EL (cell line): ENCODE measurements around the gene PLEKHM3.

Source experiments
- DNase-seq: peaks from one replicate; pipeline ENCODE4 v3.0.0-alpha.2; 2016

Gene PLEKHM3, protein sequence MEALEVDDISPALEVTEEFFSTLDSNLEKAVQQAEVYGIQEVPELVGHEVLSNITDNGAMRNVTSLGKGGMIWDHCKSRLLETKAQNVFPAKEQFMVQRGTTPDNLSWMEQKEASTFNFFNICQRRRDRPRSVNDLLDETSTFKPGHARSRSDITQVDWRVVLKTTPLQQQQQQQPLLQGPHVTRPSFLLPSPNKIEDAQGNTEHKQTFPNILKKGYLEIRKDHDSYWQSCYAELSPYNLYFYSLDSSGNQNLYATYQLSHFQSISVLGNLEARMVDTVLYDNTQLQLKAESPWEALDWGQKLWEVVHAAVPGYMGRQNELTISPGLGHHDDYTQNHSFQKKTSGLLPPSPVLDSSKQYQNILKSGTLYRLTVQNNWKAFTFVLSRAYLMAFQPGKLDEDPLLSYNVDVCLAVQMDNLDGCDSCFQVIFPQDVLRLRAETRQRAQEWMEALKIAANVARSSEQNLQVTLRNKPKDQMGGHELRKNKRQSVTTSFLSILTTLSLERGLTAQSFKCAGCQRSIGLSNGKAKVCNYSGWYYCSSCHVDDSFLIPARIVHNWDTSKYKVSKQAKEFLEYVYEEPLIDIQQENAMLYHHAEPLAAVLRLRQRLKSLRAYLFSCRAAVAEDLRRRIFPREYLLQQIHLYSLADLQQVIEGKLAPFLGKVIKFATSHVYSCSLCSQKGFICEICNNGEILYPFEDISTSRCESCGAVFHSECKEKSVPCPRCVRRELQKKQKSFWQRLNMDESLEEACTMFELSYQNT

DNA sequence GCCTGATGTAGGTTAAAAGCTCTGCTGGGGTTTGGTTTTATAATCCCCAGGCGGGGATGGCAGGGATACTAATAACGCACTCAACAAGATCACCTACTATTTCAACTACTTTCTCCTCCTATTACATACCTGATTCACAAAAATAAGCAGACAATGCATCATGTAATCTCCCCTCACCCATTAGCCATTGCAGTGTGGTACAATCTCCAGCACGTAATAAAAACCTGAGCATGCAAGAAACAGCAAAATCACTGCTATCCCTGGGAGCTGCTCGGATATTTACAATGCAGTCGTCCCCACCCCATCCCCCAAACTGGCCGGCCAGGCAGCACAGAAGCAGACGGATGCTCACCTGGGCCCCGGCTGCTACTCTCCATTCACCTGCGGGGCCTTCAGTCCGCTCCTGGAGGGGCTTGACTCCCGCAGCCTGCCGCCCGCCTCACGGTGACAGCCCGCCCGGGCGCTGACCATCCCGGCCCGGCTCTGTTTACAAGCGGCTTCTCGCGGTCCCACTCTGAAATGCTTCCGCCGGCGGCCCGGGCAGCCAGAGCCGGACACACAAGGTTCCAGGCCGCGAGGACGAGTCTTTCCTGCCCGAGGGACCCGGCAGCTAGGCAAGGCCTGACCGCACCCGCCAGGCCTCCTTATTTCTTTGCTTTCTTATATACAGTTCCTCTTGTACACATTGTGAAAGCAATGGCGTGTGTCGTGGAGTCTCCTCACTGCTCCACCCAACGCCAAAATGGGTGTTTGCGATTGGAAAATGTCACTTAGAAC, at the start of gene PLEKHM3:
Gene PLEKHM3, minus strand, starts transcription at position 491 of the 777 bp plus-strand sequence. CDS start 23,888 bp downstream, outside the sequence.
- DNase-seq: peak; percentile 82

DNA sequence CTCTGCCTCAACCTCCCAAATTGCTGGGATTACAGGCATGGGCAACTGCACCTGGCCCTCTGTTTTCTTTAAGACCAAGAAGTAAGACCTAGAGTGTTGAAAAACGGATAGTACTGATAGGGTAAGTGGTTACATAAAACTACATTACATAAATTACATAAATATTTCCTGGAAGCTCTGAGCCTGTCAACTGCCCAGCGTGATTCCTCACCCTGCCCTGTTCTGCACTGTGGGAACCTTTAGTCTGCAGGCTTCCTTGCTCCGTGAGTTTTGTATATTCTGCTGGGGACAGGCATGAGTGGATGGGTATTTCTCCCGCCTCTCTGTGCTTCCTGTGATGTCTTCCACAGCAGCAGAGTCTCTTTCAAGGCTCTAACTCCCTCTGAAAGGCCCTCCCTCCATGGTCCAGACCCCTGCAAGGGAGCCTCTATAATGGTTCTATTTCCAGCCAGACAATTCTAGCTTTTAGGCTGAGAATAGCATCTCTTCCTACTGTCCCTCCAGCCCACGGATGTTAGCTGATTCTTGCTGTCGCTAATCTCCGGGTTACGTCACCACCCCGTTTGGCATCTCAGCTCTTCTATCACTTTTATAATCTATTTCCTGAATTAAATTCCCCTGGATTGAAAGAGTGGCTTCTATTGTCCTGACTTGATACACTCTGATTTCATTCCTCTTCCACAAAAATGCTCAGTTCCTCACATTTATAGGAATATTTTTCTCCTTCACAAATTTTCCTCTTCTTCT, 49.5 kb upstream of the PLEKHM3 start:
- no peak for DNase-seq

DNA sequence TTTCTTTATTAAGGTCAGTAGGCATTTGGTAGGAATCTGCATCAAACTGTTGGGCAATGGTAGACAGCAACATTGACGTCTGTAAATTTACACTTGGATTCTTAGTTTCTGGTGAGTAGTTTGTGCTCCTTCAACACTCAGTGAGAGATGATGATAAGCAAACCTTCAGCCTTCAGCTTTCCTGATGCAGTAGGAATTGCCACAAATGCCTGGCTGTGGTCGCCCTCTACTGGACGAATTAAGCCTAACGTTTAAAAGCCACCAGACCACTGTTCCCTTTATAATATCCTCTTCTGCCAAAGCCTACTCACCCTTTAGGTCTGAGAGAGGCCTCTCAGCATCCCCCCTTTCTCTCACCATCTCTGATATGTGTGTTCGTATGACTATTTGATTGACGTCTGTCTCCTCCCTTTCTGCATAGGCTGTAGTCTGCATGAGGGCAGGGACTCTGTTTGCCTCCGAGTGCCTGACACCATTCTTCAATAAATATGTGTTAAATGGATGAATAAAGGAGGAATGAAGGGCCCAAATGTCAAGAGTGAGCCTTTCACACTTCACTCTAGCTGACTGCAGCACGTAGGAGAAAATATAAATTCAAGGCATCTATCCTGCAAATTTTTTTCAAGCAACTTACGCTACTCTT, 47.0 kb upstream of the PLEKHM3 start:
- DNase-seq: peak; percentile 57

DNA sequence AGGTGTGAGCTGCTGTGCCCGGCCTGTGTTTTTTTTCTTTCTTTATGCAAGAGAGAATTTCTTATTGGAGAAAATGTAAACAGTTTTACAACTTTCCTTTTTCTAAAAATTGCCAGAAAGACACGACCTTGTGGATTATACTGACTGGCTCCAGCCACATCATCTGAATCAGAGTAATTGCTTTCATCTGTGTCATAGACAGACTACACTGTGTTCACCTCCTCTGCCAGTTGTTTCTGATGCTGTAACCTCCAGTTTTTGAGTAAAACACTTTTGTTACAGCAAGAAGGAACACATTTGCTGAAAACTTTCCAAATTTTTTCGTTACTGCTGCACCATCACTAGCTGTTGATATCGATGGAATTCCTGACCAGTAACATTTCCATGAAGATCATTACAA, 43.9 kb upstream of the PLEKHM3 start:
- no peak for DNase-seq

DNA sequence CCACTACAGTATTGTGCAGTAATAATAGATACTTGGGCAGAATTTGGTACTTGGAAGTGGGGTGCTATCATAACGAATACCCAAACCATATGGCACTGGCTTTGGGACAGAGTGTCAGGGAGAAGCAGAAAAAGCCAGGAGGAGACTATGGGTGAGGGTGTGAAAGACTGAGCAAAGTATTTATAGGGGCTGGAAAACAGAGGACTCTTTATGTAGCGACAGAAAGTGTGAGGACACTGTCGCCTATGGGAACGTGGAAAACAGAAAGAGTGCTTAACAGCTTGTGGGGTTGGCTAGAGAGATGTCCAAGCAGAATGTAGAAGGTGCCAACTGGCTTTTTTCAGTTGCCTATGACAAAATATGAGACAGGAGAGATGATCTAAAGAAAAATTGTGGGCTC, 40.7 kb upstream of the PLEKHM3 start:
- DNase-seq: no peak

DNA sequence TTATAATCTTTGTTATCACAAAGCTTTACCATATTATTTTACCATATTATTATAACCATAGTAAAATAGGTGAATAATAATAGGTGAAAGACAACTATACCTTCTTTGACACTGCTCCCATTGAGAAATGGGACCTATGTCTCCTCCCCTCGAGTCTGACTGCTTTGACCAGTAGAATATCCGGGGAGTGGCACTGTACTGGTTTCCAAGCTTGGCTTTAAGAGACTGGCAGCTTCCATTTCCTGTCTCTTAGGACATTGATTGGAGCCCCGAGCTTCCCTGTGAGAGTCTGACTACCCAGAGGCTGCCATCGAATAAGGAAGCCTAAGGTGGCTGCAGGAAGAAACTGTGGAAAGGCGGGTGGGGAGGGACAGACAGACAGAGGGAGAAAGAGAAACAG, 40.1 kb upstream of the PLEKHM3 start:
- DNase-seq: no peak

DNA sequence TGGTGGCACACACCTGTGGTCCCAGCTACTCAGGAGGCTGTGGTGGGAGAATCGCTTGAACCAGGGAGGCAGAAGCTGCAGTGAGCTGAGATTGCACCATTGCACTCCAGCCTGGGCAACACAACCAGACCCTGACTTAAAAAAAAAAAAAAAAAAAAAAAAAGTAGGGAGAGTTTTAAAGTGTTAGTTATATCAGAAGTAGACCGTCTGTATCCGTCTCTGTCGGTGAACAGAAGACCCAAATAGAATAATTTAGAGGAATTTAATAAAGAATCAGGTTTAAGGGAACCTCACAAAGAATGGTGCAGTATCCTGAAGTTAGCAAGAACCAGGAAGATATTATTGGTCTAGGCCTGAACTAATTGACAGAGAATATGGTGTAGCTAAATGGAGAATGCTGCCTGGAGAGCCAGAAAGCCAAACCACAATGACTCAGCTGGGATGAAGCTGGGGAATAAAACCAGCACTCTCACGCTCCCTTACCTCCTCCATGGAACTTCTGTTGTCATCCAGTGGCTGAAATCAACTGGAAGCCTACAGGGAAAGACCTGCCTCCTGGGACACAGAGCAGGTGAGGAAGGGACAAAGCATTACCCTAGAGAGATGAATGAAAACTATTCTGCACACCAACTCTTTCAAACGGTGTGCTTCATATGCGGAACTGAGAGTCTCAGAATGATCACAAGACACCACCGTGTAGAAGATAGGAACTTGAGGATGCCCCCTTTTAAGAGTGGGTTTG, 39.1 kb upstream of the PLEKHM3 start:
- DNase-seq: peak; percentile 91

DNA sequence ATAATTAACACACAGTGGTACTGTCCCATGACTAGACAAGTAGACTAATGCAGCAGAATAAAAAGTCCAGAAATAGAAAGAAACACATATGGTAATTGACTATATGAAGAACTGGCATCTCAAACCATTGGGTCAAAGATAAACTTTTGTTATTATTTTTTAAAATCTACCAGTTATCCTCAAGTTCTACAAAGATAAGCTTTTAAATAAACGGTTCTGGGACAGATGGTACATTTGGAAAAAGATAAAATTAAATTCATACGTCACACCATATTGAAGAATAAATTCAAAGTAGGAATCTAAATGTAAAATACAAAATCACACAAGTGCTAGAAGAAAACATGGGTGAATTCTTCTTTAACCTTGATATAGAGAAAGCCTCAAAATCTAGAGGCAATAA, 37.6 kb upstream of the PLEKHM3 start:
- DNase-seq: no peak

DNA sequence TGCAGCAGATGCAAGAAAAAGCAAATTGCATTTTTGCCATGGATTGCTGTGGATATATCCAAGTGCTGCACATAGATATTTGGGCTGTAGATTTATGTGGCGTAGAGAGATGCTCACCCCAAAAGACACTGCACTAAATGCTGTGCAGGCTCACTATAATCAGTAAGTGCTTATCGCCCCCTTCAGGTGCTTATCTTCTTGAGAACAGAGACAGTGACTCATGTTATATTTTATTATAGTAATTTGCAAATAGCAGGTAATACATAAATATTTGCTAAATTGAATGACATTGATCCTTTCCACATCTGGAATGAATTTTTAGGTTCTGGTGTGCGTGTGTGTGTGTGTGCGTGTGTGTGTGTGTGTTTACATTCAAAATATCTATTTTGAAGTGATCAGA, 36.8 kb upstream of the PLEKHM3 start:
- peak; percentile 38 for DNase-seq

DNA sequence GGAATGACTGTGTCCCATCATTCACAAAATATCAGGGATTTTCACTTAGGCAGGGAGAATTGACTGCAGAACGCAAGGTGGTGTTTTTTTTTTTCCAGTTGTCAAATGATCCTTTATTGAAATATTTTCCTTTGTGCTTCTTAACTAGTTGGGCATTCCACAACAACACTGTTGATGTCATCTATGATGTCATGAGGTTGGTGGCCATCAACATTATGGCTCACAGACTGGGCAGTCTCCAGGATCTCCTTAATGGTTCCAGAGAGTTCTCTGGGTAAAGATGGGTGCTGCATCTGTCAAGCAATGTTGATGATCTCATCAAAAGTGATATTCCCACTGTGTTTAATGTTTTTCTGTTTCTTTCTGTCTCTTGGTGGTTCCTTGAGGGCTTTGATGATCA, 31.8 kb upstream of the PLEKHM3 start:
- no peak for DNase-seq

DNA sequence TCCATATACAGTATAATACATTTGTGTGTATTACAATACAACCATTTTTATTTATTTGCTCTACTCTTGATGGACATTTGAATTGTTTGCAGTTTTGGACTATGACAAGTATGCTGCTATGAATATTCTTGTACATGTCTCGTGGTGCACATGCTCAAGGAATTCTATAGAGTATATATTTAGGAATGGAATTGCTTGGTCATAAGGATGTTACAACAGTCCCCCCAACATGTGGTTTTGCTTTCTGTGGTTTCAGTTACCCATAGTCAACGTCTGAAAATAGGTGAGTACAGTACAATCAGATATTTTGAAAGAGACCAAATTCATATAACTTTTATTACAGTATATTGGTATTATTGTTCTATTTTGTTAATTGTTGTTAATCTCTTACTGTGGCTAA, 24.1 kb upstream of the PLEKHM3 start:
- DNase-seq: no peak

DNA sequence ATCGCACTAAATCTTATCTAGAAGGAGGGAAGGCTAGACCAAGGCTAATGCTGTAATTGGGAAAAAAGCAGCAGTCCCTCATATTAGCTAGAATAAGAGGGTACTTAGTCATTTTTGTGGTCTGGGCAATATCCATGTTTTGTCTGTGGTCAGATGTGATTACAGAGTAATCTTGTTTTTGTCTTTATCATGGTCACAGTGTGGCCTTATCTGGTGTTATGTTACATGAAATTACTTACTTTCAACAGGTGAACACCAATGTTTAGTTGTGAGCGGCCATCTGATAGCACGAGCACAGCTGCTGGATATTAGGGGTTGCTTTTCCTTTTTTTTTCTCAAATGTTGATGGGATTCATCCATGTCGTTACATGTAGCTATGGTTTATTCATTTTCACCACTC, 23.7 kb upstream of the PLEKHM3 start:
- no peak for DNase-seq

DNA sequence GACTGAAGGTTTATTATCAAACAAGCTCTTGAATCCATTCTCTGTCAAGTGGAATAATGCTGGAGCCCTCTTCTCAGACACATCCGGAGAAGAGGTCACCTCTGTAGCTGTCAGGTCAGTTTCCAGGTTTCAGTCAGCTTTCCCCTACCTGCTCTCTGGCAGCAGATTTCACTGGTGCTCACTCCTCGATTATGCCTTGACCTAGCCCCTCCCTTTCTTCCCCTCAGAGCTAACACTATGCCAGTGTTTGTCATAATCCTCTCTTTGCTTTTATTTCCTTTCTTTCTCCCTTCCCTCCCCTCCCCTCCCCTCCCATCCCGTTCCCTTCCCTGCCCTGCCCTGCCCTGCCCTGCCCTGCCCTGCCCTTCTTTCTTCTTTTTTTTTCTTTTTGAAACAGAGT, 22.5 kb upstream of the PLEKHM3 start:
- no peak for DNase-seq

DNA sequence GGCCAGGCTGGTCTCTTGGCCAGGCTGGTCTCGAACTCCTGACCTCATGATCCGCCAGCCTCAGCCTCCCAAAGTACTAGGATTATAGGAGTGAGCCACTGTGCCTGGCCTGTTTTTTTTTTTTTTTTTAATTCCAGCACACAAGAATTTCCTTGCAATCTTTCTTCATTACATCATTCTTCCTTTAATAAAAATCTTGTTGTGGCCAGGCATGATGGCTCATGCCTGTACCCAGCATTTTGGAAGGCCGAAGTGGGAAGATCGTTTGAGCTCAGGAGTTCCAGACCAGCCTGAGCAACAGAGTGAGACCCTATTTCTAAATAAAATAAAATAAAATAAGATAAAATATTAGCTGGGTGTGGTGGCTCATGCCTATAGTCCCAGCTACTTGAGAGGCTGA, 21.4 kb upstream of the PLEKHM3 start:
- peak; percentile 55 for DNase-seq

DNA sequence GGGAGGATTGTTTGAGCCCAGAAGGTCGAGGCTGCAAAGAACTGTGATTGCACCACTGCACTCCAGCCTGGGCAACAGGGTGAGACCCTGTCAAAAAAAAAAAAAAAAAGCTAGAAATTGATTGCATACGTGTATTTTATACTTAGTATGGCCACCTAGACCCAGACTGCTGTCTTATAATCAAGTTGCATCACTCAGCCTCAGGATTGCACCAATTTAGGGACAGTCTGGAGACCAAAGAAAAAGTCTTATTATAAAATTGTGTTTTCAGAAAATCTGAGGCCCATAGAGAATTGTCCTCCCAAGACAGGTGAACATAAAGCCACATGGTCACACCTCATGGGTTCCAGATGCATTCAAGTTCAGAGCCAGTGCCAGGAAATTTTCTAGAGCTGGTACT, 17.1 kb upstream of the PLEKHM3 start:
- DNase-seq: no peak

DNA sequence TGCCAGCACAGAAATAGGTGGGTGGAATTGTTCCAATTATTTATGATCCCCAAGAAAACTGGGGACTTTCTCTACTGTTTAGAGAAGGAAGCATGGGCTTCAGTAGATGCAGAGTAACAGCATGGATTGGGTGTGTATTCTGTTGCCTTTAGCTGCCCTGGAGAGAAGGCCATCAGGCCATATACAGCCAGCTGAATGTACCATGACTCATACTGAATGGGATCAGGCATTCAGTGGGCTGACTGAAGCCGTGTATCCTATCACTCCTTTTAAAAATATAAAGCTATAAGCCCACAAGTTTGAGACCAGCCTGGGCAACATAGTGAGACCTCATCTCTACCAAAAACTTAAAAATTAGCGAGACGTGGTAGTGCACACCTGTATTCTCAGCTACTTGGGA, 16.7 kb upstream of the PLEKHM3 start:
- DNase-seq: peak; percentile 42

DNA sequence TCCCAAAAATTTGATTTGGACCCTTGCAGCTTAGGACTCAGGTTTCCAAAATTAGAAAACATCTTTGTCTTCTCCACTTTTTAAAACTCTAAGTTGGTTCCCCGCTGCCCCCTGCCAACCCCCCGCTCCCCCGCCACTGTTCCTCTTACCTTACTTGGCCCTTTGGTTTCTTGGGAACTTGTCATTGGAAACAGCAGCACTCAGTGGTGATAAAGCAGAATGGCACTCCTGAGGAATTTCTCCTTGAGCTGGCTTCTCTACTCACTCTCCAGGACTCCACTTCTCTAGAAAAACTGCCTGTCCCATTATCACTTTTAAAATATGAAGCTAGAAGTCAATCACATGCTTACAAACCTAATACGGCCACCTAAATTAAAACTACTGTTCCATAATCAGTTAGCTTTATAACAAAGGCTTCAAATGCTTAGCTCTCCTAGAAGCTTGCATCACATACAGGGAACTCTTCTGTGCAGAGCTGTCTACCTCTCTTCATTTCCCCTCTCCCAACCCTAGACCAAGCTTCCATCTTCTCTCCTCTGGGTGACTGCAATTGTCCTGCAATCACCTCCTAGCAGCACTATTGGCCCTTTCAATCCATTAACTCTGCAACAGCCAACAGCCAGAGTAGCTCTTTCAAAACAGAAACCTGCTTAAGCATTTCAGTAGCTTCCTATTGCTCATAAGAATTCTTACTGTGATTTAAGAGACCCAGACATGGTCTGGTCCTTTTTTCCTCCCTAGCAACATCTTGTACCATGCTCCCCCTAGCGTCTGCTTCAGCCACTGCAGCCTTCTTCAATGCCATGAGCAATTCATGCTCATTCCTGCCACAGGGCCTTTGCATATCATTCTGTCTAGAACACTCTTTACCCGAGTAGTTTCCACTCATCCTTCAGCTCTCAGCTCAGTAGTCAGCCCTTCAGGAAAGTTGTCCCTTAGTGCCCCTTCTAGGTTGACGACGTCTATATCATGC, 15.2 kb upstream of the PLEKHM3 start:
- peak; percentile 75 for DNase-seq

DNA sequence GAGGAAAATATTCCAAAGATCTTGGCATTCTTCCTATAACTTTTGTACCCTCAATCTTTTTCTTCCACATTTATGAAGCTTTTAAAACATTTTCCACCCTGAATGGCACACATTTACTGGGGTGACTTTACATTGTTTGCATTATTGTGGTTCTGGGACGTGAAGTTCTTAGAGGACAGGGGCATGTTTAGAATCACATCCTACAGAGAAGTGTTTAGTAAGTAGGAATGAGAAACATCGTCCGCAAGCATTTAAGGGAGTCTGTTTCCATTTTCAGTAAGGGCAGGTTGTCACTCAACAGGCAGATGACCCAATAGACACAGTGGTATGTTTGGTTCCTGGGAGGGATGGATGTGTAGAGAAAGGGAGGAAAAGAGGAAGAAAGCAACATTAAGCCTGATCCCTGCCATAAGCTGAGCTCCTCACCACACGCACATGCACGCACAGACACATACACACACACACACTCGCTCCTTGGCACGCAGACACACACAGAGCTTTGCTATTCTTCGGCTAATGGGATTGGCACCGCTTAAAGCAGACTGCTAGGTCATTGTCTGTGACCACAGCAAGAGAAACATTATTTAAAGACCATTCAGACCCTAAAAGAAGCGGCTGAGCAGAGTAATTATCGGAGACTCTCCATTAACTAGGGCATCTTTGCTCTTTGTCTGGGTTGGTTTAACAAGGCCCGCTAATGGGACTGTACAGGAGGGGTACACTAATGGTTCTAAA, 14.2 kb upstream of the PLEKHM3 start:
- DNase-seq: no peak
